ENCODE measurements around the gene PCIF1.
"Not testable (repeated sequence)": the region's sequence is repeated elsewhere in the genome, so short reads cannot be mapped to it uniquely, and the experiment has no call there.

PCIF1 gene

GRCh38 chr20:45897289-45897688 is 37.2 kb upstream of the PCIF1 start:
- TF ChIP-seq ZNF274 (IDR thresholded peaks at IDR 0.05; ENCODE audit: low read depth, low read length) = no peak
- no peak overlapping the region for H3K4me3 ChIP-seq (ENCODE audit: low read length)

GRCh38 chr20:45897692-45898091 is 36.8 kb upstream of the PCIF1 start:
- H3K4me3 ChIP-seq (ENCODE audit: low read length) = no peak overlapping the region
- no peak for TF ChIP-seq ZNF274 (IDR thresholded peaks at IDR 0.05; ENCODE audit: low read depth, low read length)

- TF ChIP-seq ZNF274 (IDR thresholded peaks at IDR 0.05; ENCODE audit: low read depth, low read length) = no peak
- no peak overlapping the region for H3K4me3 ChIP-seq (ENCODE audit: low read length)
Observed at GRCh38 chr20:45898285-45898684, 36.2 kb upstream of the PCIF1 start.

GRCh38 chr20:45899046-45899835 is 35.2 kb upstream of the PCIF1 start:
- no peak overlapping the region for H3K4me3 ChIP-seq (ENCODE audit: low read length)
- TF ChIP-seq ZNF274 (IDR thresholded peaks at IDR 0.05; ENCODE audit: low read depth, low read length) = no peak

- H3K4me3 ChIP-seq (ENCODE audit: low read length) = not testable (repeated sequence)
Observed at GRCh38 chr20:45901332-45901731, 33.2 kb upstream of the PCIF1 start.

- TF ChIP-seq ZNF274 (IDR thresholded peaks at IDR 0.05; ENCODE audit: low read depth, low read length) = no peak
Observed at GRCh38 chr20:45902199-45902701, 32.2 kb upstream of the PCIF1 start.

GRCh38 chr20:45904583-45905504 is 29.6 kb upstream of the PCIF1 start:
- no peak overlapping the region for H3K4me3 ChIP-seq (ENCODE audit: low read length)
- no peak for TF ChIP-seq ZNF274 (IDR thresholded peaks at IDR 0.05; ENCODE audit: low read depth, low read length)

More at GRCh38 chr20:45902199-45902701, 32.2 kb upstream of the PCIF1 start:
- H3K4me3 ChIP-seq (ENCODE audit: low read length) = no peak overlapping the region

- TF ChIP-seq ZNF274 (IDR thresholded peaks at IDR 0.05; ENCODE audit: low read depth, low read length) = no peak
- H3K4me3 ChIP-seq (ENCODE audit: low read length) = no peak overlapping the region
Observed at GRCh38 chr20:45905505-45906079, 28.9 kb upstream of the PCIF1 start.

GRCh38 chr20:45907219-45907948 is 27.1 kb upstream of the PCIF1 start:
- H3K4me3 ChIP-seq (ENCODE audit: low read length) = no peak overlapping the region
- no peak for TF ChIP-seq ZNF274 (IDR thresholded peaks at IDR 0.05; ENCODE audit: low read depth, low read length)

- TF ChIP-seq ZNF274 (IDR thresholded peaks at IDR 0.05; ENCODE audit: low read depth, low read length) = no peak
- no peak overlapping the region for H3K4me3 ChIP-seq (ENCODE audit: low read length)
Observed at GRCh38 chr20:45908084-45908483, 26.4 kb upstream of the PCIF1 start.

GRCh38 chr20:45909336-45909808 is 25.1 kb upstream of the PCIF1 start:
- H3K4me3 ChIP-seq (ENCODE audit: low read length) = no peak overlapping the region
- no peak for TF ChIP-seq ZNF274 (IDR thresholded peaks at IDR 0.05; ENCODE audit: low read depth, low read length)

GRCh38 chr20:45909817-45910669 is 24.4 kb upstream of the PCIF1 start:
- no peak for TF ChIP-seq ZNF274 (IDR thresholded peaks at IDR 0.05; ENCODE audit: low read depth, low read length)
- H3K4me3 ChIP-seq (ENCODE audit: low read length) = peak overlapping the region; percentile 13; the same call in 1 of the 2 replicates

All from GM08714 (cell line).